Neuronal stem cell (in vitro differentiated cells): Measurements from ENCODE around the gene ADAM19.

Experiments
- DNase-seq: peaks from one replicate; pipeline ENCODE4 v3.0.0-alpha.2; 2013; ENCODE audit warnings: low spot score
- H2AFZ ChIP-seq: one replicate; pipeline ENCODE4 v1.6.1; 2013; ENCODE audit warnings: mild to moderate bottlenecking, low read length, inconsistent platforms
- H2AK5ac ChIP-seq: 2 replicates; pipeline ENCODE4 v1.6.1; 2013; ENCODE audit warnings: low read depth, mild to moderate bottlenecking, inconsistent platforms, low read length, moderate library complexity, mixed read lengths
- H2BK120ac ChIP-seq: 2 replicates; pipeline ENCODE4 v1.6.1; 2013; ENCODE audit warnings: low read depth, mild to moderate bottlenecking, inconsistent platforms, low read length, moderate library complexity, mixed read lengths
- H2BK12ac ChIP-seq: one replicate; pipeline ENCODE4 v1.6.1; 2013; ENCODE audit warnings: low read length, inconsistent platforms
- H2BK15ac ChIP-seq: 2 replicates; pipeline ENCODE4 v1.6.1; 2013; ENCODE audit warnings: mild to moderate bottlenecking, low read length, inconsistent platforms, mixed read lengths
- H2BK5ac ChIP-seq: one replicate; pipeline ENCODE4 v1.6.1; 2013; ENCODE audit warnings: inconsistent platforms, mild to moderate bottlenecking, low read length, moderate library complexity
- H3K14ac ChIP-seq: one replicate; pipeline ENCODE4 v1.6.1; 2013; ENCODE audit warnings: low read length, inconsistent platforms
- H3K18ac ChIP-seq: 2 replicates; pipeline ENCODE4 v1.6.1; 2013; ENCODE audit warnings: low read length, inconsistent platforms
- H3K23ac ChIP-seq: 2 replicates; pipeline ENCODE4 v1.6.1; 2013; ENCODE audit warnings: low read depth, mild to moderate bottlenecking, mixed read lengths, low read length, inconsistent platforms; ENCODE audit not compliant: poor library complexity
- H3K27ac ChIP-seq: replicated peaks from 3 replicates; pipeline ENCODE4 v1.5.1; 2013; ENCODE audit warnings: low read length, inconsistent platforms
- H3K27me3 ChIP-seq, 3 experiments: 2 replicates each; pipeline ENCODE4 v1.6.1; 2013; ENCODE audit warnings: low read length in 3 of 3, mild to moderate bottlenecking in 2 of 3, inconsistent platforms in 1 of 3, low read depth in 1 of 3, mixed read lengths in 1 of 3, moderate library complexity in 1 of 3; ENCODE audit not compliant: control insufficient read depth in 3 of 3, insufficient read depth in 3 of 3
- H3K36me3 ChIP-seq, 2 donors: replicated peaks in 1 of 2; 2 replicates each; pipeline ENCODE4 v1.6.1; 2013; ENCODE audit warnings: low read length in 2 of 2; ENCODE audit not compliant: control insufficient read depth in 2 of 2, insufficient read depth in 2 of 2
- H3K4ac ChIP-seq: 2 replicates; pipeline ENCODE4 v1.6.1; 2013; ENCODE audit warnings: inconsistent platforms, mild to moderate bottlenecking, low read length, moderate library complexity
- H3K4me1 ChIP-seq, 2 donors: 1 replicate in 1 of 2; 2 replicates in 1 of 2; pipeline ENCODE4 v1.6.1; 2013; ENCODE audit warnings: low read length in 2 of 2, low read depth in 1 of 2; ENCODE audit not compliant: control insufficient read depth in 2 of 2, insufficient read depth in 1 of 2
- H3K4me2 ChIP-seq: one replicate; pipeline ENCODE4 v1.6.1; 2013; ENCODE audit warnings: mild to moderate bottlenecking, low read length, inconsistent platforms; ENCODE audit not compliant: insufficient read depth, poor library complexity, severe bottlenecking
- H3K4me3 ChIP-seq, 2 donors: 2 replicates each; pipeline ENCODE4 v1.5.1; 2013; ENCODE audit warnings: low read length in 2 of 2, mild to moderate bottlenecking in 2 of 2, inconsistent platforms in 1 of 2, moderate library complexity in 1 of 2
- H3K79me1 ChIP-seq: one replicate; pipeline ENCODE4 v1.6.1; 2013; ENCODE audit warnings: low read depth, mild to moderate bottlenecking, inconsistent platforms, low read length, moderate library complexity
- H3K9ac ChIP-seq: one replicate; pipeline ENCODE4 v1.6.1; 2013; ENCODE audit warnings: mild to moderate bottlenecking, low read depth, low read length, inconsistent platforms; ENCODE audit not compliant: poor library complexity
- H3K9me3 ChIP-seq, 2 donors: replicated peaks in 1 of 2; 2 replicates each; pipeline versions ENCODE3 to v1.6.1; 2013; ENCODE audit warnings: low read length in 2 of 2, mild to moderate bottlenecking in 2 of 2, inconsistent platforms in 1 of 2, low read depth in 1 of 2, mixed read lengths in 1 of 2, moderate library complexity in 1 of 2; ENCODE audit not compliant: control insufficient read depth in 2 of 2, insufficient read depth in 1 of 2
- H4K8ac ChIP-seq: one replicate; pipeline ENCODE4 v1.6.1; 2013; ENCODE audit warnings: low read depth, mild to moderate bottlenecking, inconsistent platforms, low read length, moderate library complexity
- H4K91ac ChIP-seq: one replicate; pipeline ENCODE4 v1.6.1; 2013; ENCODE audit warnings: low read length, low read depth, mild to moderate bottlenecking, inconsistent platforms; ENCODE audit not compliant: poor library complexity
- WGBS, 2 donors: extraction: QIAGEN DNeasy Blood & Tissue Kit; methylation state at CpG; one replicate each; pipeline ENCODE4 v1.1.7; 2013; ENCODE audit warnings: missing lambda C conversion rate in 2 of 2, mixed read lengths in 1 of 2; ENCODE audit not compliant: insufficient read length in 2 of 2, insufficient replicate concordance in 1 of 2; ENCODE audit errors: extremely low coverage in 2 of 2; 5-methylcytosine and 5-hydroxymethylcytosine counted together

The ADAM19 gene

GRCh38 chr5:157456301-157456700, 119.3 kb downstream of the ADAM19 start:
- no peak overlapping the region for H2BK5ac ChIP-seq
- no peak overlapping the region for H3K23ac ChIP-seq
- peaks cover 0 to 45% (median 26%) of the 10 kb centered on the region in 3 experiments for H3K27me3 ChIP-seq
- H4K8ac ChIP-seq = no peak overlapping the region
- H4K91ac ChIP-seq = no peak overlapping the region
- H2BK120ac ChIP-seq = no peak overlapping the region
- H3K27ac ChIP-seq = no peak overlapping the region
- peaks cover 4 to 11% of the 10 kb centered on the region in 2 donors for H3K4me1 ChIP-seq
- no CpG with 5 or more reads among the region's 5 CpGs for WGBS, 2 donors
- H3K14ac ChIP-seq = no peak overlapping the region
- no peak overlapping the region for H2BK15ac ChIP-seq
- no peak overlapping the region for H3K18ac ChIP-seq
- no peak overlapping the region for H3K4me3 ChIP-seq
- H2AFZ ChIP-seq = no peak overlapping the region
- H2AK5ac ChIP-seq = no peak overlapping the region
- DNase-seq = no peak
- no peaks in the 10 kb centered on the region for H3K36me3 ChIP-seq
- H3K4me2 ChIP-seq = no peak overlapping the region
- no peaks in the 10 kb centered on the region for H3K9me3 ChIP-seq
- no peak overlapping the region for H3K4ac ChIP-seq
- no peak overlapping the region for H3K9ac ChIP-seq
- no peaks in the 10 kb centered on the region for H3K79me1 ChIP-seq
- H2BK12ac ChIP-seq = no peak overlapping the region

- Histone ChIP-seq H3K4me2 (no peak overlapping the region), H3K14ac (no peak overlapping the region), H3K23ac (no peak overlapping the region), H2AK5ac (no peak overlapping the region), H2BK12ac (no peak overlapping the region), H2BK120ac (no peak overlapping the region), H3K4me3 (no peak overlapping the region), H3K18ac (no peak overlapping the region), H3K9ac (no peak overlapping the region), H2AFZ (no peak overlapping the region), H3K79me1 (no peaks in the 10 kb centered on the region), H3K4me1 (peaks cover 4 to 7% of the 10 kb centered on the region in 2 donors), H2BK15ac (no peak overlapping the region), H3K9me3 (no peaks in the 10 kb centered on the region), H3K27ac (no peak overlapping the region), H2BK5ac (no peak overlapping the region), H3K27me3 (peaks cover 0 to 32% (median 14%) of the 10 kb centered on the region in 3 experiments), H3K4ac (no peak overlapping the region), H3K36me3 (no peaks in the 10 kb centered on the region), H4K91ac (no peak overlapping the region), H4K8ac (no peak overlapping the region)
- WGBS, 2 donors = no CpG with 5 or more reads among the region's 7 CpGs
- no peak for DNase-seq
Measured at GRCh38 chr5:157455057-157455456, 120.5 kb downstream of the ADAM19 start.

GRCh38 chr5:157454273-157454672, 121.3 kb downstream of the ADAM19 start:
- no peak for DNase-seq
- Histone ChIP-seq H2AK5ac (no peak overlapping the region), H3K79me1 (no peaks in the 10 kb centered on the region), H2AFZ (no peak overlapping the region), H3K4ac (no peak overlapping the region), H2BK12ac (no peak overlapping the region), H2BK5ac (no peak overlapping the region), H3K4me1 (peaks cover 4 to 7% of the 10 kb centered on the region in 2 donors), H4K91ac (no peak overlapping the region), H3K4me3 (no peak overlapping the region), H3K4me2 (no peak overlapping the region), H3K36me3 (no peaks in the 10 kb centered on the region), H2BK15ac (no peak overlapping the region), H3K27me3 (peaks cover 0 to 24% (median 7%) of the 10 kb centered on the region in 3 experiments), H3K14ac (no peak overlapping the region), H3K9me3 (no peaks in the 10 kb centered on the region), H3K23ac (no peak overlapping the region), H4K8ac (no peak overlapping the region), H2BK120ac (no peak overlapping the region), H3K18ac (no peak overlapping the region), H3K9ac (no peak overlapping the region), H3K27ac (no peak overlapping the region)
- WGBS, 2 donors = no CpG with 5 or more reads among the region's 7 CpGs

GRCh38 chr5:157451806-157452205, 123.8 kb downstream of the ADAM19 start:
- H3K4ac ChIP-seq = no peak overlapping the region
- WGBS, 2 donors = no CpG with 5 or more reads among the region's 3 CpGs
- no peak for DNase-seq

More at GRCh38 chr5:157451806-157452205, 123.8 kb downstream of the ADAM19 start:
- H2BK5ac ChIP-seq = no peak overlapping the region
- no peak overlapping the region for H2BK12ac ChIP-seq
- no peaks in the 10 kb centered on the region for H3K36me3 ChIP-seq
- H2BK15ac ChIP-seq = no peak overlapping the region
- H3K18ac ChIP-seq = no peak overlapping the region
- H3K9me3 ChIP-seq = no peaks in the 10 kb centered on the region
- peaks cover 3 to 4% of the 10 kb centered on the region in 2 donors for H3K4me1 ChIP-seq
- H3K9ac ChIP-seq = no peak overlapping the region
- no peak overlapping the region for H3K4me3 ChIP-seq
- H3K4me2 ChIP-seq = no peak overlapping the region
- no peak overlapping the region for H4K8ac ChIP-seq
- H3K23ac ChIP-seq = no peak overlapping the region
- H4K91ac ChIP-seq = no peak overlapping the region
- H3K14ac ChIP-seq = no peak overlapping the region
- H3K27me3 ChIP-seq = peaks cover 0 to 9% (median 0%) of the 10 kb centered on the region in 3 experiments
- no peaks in the 10 kb centered on the region for H3K79me1 ChIP-seq
- H2AFZ ChIP-seq = no peak overlapping the region
- no peak overlapping the region for H2BK120ac ChIP-seq
- no peak overlapping the region for H2AK5ac ChIP-seq
- H3K27ac ChIP-seq = no peak overlapping the region
